HG02678 (cell line): Measurements from ENCODE around the gene CHURC1.
A peak's percentile ranks its signal among the peaks of the same experiment; 100 is the strongest.
"Not testable (repeated sequence)": the region's sequence is repeated elsewhere in the genome, so short reads cannot be mapped to it uniquely, and the experiment has no call there.

Experiments
- ATAC-seq: cut with Tn5 transposase; IDR thresholded peaks from one replicate; pipeline ENCODE4 v1.9.1; 2021; ENCODE audit warnings: mild to moderate bottlenecking, moderate library complexity; ENCODE audit not compliant: unreplicated experiment

Gene CHURC1

DNA sequence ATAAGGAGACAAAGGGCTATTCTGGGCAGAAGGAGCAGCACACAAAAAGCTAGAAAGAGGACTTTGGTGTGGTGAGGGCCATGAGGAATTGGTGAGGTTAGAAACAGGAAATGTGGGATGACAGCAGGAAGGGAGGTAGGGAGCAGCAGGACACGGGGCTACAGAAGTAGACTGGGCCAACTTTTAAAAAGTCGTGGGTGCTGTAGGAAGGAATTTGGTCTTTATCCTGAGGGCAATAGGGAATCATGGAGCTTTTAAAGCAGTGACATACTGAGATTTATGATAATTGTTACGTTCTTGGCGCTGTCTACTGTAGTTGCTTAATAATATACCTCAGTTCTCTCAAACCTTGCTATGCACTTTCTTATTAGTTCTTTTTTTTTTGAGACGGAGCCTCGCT lies 8.2 kb upstream of the CHURC1 start:
- ATAC-seq: no peak

DNA sequence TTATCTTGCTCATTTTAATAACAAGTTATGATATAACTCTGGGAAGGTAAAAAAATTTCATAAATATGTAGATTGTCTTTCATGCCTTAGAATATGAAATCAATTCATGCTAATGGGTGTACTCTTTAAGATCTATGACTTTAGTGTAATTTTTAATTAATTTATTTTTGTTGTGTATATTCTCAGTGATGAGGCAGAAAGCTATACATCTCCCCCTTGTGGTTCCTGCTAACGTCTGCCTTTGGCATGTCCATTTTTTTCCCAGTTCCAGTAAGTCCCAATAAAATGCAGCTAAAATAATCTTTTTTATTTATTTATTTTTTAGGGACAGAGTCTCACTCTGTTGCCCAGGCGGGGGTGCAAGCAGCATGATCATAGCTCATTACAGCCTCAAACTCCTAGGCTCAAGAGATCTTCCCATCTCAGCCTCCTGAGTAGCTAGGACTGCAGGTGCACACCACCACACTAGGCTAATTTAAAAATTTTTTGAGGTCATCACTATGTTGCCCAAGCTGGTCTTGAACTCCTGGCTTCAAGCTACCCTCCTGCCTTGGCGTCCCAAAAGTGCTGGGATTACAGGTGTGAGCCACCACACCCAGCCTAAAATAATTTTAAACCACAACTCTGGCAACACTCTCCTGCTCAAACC lies 3.3 kb upstream of the CHURC1 start:
- ATAC-seq: no peak

DNA sequence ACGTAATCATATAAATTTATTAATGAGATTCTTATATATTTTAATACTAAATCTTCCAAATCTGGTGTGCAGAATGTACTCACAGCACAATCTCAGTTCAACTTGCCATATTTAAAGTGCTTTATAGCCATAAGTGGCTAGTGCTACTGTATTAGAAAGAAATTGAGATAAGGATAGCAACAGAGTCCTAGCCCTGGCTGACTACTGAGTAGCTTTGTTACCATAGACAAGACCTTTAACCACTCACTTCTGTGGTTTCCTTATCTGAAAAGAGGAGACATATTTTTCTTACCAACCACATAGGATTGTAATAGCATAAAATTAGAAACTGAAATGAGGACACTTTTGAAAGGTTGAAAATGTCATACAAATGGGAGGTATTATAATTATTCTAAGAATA lies 2.0 kb upstream of the CHURC1 start:
- no peak for ATAC-seq

DNA sequence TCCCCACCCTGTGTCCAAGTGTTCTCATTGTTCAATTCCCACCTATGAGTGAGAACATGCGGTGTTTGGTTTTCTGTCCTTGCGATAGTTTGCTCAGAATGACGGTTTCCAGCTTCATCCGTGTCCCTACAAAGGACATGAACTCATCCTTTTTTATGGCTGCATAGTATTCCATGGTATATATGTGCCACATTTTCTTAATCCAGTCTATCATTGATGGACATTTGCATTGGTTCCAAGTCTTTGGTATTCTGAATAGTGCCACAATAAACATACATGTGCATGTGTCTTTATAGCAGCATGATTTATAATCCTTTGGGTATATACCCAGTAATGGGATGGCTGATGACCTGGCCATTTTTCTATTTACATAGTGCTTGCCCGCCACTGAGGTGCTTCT lies 778 bp upstream of the CHURC1 start:
- not testable (repeated sequence) for ATAC-seq

DNA sequence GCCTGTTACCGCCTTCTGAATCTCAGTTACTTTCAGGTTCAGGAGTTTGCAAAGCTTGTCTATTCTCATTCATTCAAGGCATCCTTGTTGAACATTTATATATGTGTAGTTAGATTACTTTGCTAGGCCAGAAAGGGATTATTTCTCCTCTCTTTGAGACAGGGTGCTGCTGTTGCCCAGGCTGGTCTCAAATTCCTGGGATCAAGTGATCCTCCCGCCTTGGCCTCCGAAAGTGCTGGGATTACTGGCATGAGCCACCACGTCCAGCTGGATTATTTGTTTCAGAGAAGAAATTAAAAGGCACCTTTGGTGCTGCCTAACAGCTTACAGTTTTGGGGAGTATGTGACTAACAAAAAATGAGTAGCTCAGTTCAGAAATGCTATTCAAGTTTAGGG lies 772 bp downstream of the CHURC1 start:
- ATAC-seq: no peak

DNA sequence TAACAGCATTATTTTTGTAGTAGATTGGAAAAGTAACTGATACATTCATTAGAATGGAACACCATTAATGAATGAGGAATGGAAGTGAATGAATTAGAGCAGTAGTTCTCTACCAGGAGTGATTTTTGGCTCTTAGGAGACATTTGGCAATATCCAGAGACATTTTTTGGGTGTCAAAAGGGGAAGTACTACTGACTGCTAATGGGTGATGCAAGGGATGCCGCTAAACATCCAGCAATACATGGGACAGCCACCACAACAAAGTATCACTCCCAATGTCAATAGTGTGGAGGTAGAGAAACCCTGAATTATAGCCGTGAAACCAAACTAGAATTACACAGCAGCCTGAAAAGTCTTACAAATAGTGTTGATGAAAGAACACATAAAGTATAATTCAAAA lies 1.5 kb downstream of the CHURC1 start:
- no peak for ATAC-seq

GRCh38 chr14:64918216-64918615 lies 4.0 kb downstream of the CHURC1 start:
- no peak for ATAC-seq

- no peak for ATAC-seq
These were observed 5.0 kb downstream of the CHURC1 start for GRCh38 chr14:64919215-64919614.

DNA sequence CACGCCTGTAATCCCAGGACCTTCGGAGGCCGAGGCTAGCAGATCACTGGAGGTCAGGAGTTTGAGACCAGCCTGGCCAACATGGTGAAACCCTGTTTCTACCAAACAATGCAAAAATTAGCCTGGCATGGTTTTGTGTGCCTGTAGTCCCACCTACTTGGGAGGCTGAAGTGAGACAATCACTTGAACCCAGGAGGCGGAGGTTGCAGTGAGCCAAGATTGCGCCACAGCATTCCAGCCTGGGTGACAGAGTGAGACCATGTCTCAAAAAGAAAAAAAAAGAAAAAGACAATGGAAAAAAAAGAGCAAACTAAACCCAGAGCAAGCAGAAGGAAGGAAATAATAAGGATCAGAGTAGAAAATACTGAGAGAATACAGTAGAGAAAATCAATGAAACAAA lies 5.4 kb downstream of the CHURC1 start:
- no peak for ATAC-seq

GRCh38 chr14:64920465-64920864 lies 6.2 kb downstream of the CHURC1 start:
- ATAC-seq: no peak

GRCh38 chr14:64923015-64923414 lies 8.8 kb downstream of the CHURC1 start:
- no peak for ATAC-seq

- ATAC-seq: no peak
These were observed 12.2 kb downstream of the CHURC1 start for GRCh38 chr14:64926398-64926995.

DNA sequence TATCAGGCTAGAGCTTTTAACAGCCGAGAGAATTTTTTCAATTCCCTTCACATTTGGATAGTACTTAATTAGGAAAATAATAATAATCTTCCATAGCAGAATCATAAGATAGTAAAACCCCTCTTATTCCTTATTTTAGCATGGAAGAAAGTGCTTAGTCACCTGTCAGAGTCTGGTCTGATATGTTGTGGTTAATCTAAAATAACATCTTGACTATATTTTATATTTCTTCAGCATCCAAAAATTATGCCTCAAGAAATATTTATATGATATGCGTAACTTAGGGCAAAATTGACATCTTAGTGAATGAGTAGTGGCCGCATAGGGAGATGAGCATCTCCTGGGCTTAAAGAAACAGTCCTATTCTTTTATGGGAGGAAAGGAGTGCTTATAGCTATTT lies 12.8 kb downstream of the CHURC1 start:
- ATAC-seq: no peak

- peak; percentile 75 for ATAC-seq
These were observed 14.2 kb downstream of the CHURC1 start for GRCh38 chr14:64928239-64929013.

- ATAC-seq: no peak
These were observed 14.7 kb downstream of the CHURC1 start for GRCh38 chr14:64929014-64929359.

- ATAC-seq: no peak
These were observed 16.0 kb downstream of the CHURC1 start for GRCh38 chr14:64930085-64930843.

GRCh38 chr14:64931123-64931522 lies 16.9 kb downstream of the CHURC1 start:
- no peak for ATAC-seq

GRCh38 chr14:64932231-64932630 lies 18.0 kb downstream of the CHURC1 start:
- no peak for ATAC-seq

DNA sequence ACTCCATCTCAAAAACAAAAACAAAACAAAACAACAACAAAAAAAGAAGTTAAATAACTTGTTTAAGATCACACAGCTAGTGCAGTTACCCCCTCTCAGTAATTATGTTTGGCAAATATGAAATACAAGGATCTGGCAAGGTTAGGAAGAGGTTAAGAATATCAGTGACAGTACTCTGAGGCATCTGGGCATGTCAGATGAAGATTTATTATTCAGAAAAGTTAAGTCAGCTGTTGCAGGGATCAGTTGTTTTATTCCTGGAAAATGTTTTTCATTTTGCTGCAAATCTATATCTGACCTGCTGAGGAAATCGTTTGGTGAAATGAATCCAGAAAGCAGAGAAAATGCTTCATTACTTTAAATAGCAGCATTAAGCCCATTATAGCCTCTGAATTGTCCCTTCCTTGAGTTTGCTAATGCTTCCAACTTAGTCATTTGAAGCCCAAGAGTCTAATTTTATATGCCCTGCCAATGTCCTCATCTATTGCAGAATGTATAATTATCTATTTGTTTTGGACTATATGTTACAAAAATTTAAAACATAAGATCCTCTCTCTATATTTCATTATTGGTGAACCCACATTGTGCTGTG lies 20.2 kb downstream of the CHURC1 start:
- ATAC-seq: no peak

- ATAC-seq: no peak
These were observed 21.3 kb downstream of the CHURC1 start for GRCh38 chr14:64935508-64935907.

GRCh38 chr14:64937171-64937820 lies 23.0 kb downstream of the CHURC1 start:
- ATAC-seq: no peak
